Calu3 (cell line): ENCODE measurements around the gene MUC2. TPM values are rescaled to one million over a fixed set of nuclear protein-coding genes. Genes with fewer than 3 reads are reported as not detected.
A peak's percentile ranks its signal among the peaks of the same experiment; 100 is the strongest.

Source experiments
- BruUV-seq: library from RNA; stranded (reverse); fragments of 400-500 nt; replicated peaks from 2 replicates; lab custom pipeline; 2021; lab: Mats Ljungman, UMichigan
- CTCF ChIA-PET: fragments of 300-600 bp; sonication (Branson Sonifier 250); formaldehyde crosslinking; loops from one replicate; lab custom pipeline; 2022; ENCODE audit warnings: antibody characterized with exemption; lab: Charles Lee
- DNase-seq: peaks from one replicate; pipeline ENCODE4 v3.0.0; 2022
- H3K27ac Mint-ChIP-seq: one replicate; pipeline ENCODE4 v1.8.0; 2022; ENCODE audit warnings: mixed read lengths; ENCODE audit not compliant: unreplicated experiment
- H3K27me3 Mint-ChIP-seq: one replicate; pipeline ENCODE4 v1.8.0; 2022; ENCODE audit warnings: mixed read lengths; ENCODE audit not compliant: unreplicated experiment
- H3K36me3 Mint-ChIP-seq: one replicate; pipeline ENCODE4 v1.8.0; 2022; ENCODE audit warnings: mild to moderate bottlenecking, moderate library complexity, mixed read lengths; ENCODE audit not compliant: insufficient read depth, unreplicated experiment
- H3K4me1 Mint-ChIP-seq: one replicate; pipeline ENCODE4 v1.8.0; 2022; ENCODE audit warnings: mild to moderate bottlenecking, low read depth, mixed read lengths; ENCODE audit not compliant: unreplicated experiment
- H3K4me3 Mint-ChIP-seq: one replicate; pipeline ENCODE4 v1.8.0; 2022; ENCODE audit warnings: mild to moderate bottlenecking, low read depth, moderate library complexity, mixed read lengths; ENCODE audit not compliant: unreplicated experiment
- H3K9me3 Mint-ChIP-seq: one replicate; pipeline ENCODE4 v1.8.0; 2022; ENCODE audit warnings: low read depth, mixed read lengths; ENCODE audit not compliant: unreplicated experiment
- intact Hi-C: fragments of 100-400 bp; cut with micrococcal nuclease; formaldehyde crosslinking; loops from one replicate; pipeline ENCODE4 v1.10.0; 2022; ENCODE audit not compliant: unreplicated experiment
- total RNA-seq: library from RNA; stranded (reverse); gene quantifications from 2 replicates; pipeline ENCODE4 v1.2.3, GENCODE V29; 2022
- TF ChIP-seq, protein P1 (sequence below): fragments of 200-600 bp; IDR thresholded peaks from one replicate; pipeline ENCODE4 v1.8.0; 2022; ENCODE audit warnings: antibody characterized with exemption; ENCODE audit not compliant: unreplicated experiment

The MUC2 gene
- total RNA-seq, 1 experiment from 2014 or later: not detected

GRCh38 chr11:1037506-1038055 lies 37.1 kb upstream of the MUC2 start:
- Mint-ChIP-seq H3K27ac (no peak overlapping the region), H3K4me1 (peaks cover 16% of the 10 kb centered on the region), H3K27me3 (no peaks in the 10 kb centered on the region), H3K36me3 (peaks cover 24% of the 10 kb centered on the region), H3K4me3 (no peak overlapping the region), H3K9me3 (no peaks in the 10 kb centered on the region)
- TF ChIP-seq, protein P1, sequence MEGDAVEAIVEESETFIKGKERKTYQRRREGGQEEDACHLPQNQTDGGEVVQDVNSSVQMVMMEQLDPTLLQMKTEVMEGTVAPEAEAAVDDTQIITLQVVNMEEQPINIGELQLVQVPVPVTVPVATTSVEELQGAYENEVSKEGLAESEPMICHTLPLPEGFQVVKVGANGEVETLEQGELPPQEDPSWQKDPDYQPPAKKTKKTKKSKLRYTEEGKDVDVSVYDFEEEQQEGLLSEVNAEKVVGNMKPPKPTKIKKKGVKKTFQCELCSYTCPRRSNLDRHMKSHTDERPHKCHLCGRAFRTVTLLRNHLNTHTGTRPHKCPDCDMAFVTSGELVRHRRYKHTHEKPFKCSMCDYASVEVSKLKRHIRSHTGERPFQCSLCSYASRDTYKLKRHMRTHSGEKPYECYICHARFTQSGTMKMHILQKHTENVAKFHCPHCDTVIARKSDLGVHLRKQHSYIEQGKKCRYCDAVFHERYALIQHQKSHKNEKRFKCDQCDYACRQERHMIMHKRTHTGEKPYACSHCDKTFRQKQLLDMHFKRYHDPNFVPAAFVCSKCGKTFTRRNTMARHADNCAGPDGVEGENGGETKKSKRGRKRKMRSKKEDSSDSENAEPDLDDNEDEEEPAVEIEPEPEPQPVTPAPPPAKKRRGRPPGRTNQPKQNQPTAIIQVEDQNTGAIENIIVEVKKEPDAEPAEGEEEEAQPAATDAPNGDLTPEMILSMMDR: no peak
- intact Hi-C loops: no loop called here
- no peak for DNase-seq
- CTCF ChIA-PET: interaction anchor here (1.1 kb wide), 1 partner anchor 85 kb away, joined by 4 read pairs; no protein-coding TSS in a partner anchor
- BruUV-seq: no TSS peak

- H3K36me3 Mint-ChIP-seq: peaks cover 22% of the 10 kb centered on the region
- H3K9me3 Mint-ChIP-seq: no peaks in the 10 kb centered on the region
- no TSS peak for BruUV-seq
- no peak overlapping the region for H3K4me3 Mint-ChIP-seq
- no peaks in the 10 kb centered on the region for H3K27me3 Mint-ChIP-seq
- CTCF ChIA-PET: interaction anchor here (1.1 kb wide), 1 partner anchor 86 kb away, joined by 4 read pairs; no protein-coding TSS in a partner anchor
- TF ChIP-seq, protein P1: no peak
- no peak for DNase-seq
- intact Hi-C loops: no loop called here
- H3K27ac Mint-ChIP-seq: no peak overlapping the region
- peaks cover 16% of the 10 kb centered on the region for H3K4me1 Mint-ChIP-seq
These were observed 36.3 kb upstream of the MUC2 start for GRCh38 chr11:1038361-1038760.

DNA sequence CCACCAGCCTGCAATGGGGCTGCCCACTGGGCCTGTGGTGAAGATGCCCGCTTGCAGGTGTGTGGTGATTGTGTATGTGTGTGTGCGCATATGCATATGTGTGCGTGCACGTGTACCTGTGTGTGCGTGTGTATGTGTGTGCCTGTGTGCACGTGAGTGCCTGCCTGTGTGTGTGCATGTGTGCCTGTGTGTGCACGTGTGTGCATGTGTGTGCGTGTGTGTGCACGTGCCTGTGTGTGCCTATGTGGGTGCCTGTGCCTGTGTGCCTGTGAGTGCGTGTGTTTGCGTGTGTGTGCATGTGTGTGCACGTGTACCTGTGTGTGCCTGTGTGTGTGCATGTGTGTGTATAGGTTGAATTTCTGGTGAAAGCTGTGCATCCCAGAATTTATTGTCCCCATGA lies 35.8 kb upstream of the MUC2 start:
- Mint-ChIP-seq H3K4me3 (no peak overlapping the region), H3K27ac (no peak overlapping the region), H3K27me3 (peaks cover 5% of the 10 kb centered on the region), H3K4me1 (peaks cover 16% of the 10 kb centered on the region), H3K36me3 (peaks cover 18% of the 10 kb centered on the region), H3K9me3 (no peaks in the 10 kb centered on the region)
- no peak for DNase-seq
- intact Hi-C loops: no loop called here
- CTCF ChIA-PET: interaction anchor here (1.1 to 1.6 kb wide), 2 partner anchors 12 to 87 kb away, joined by 3 to 4 read pairs; no protein-coding TSS in a partner anchor
- TF ChIP-seq, protein P1: no peak
- no TSS peak for BruUV-seq

DNA sequence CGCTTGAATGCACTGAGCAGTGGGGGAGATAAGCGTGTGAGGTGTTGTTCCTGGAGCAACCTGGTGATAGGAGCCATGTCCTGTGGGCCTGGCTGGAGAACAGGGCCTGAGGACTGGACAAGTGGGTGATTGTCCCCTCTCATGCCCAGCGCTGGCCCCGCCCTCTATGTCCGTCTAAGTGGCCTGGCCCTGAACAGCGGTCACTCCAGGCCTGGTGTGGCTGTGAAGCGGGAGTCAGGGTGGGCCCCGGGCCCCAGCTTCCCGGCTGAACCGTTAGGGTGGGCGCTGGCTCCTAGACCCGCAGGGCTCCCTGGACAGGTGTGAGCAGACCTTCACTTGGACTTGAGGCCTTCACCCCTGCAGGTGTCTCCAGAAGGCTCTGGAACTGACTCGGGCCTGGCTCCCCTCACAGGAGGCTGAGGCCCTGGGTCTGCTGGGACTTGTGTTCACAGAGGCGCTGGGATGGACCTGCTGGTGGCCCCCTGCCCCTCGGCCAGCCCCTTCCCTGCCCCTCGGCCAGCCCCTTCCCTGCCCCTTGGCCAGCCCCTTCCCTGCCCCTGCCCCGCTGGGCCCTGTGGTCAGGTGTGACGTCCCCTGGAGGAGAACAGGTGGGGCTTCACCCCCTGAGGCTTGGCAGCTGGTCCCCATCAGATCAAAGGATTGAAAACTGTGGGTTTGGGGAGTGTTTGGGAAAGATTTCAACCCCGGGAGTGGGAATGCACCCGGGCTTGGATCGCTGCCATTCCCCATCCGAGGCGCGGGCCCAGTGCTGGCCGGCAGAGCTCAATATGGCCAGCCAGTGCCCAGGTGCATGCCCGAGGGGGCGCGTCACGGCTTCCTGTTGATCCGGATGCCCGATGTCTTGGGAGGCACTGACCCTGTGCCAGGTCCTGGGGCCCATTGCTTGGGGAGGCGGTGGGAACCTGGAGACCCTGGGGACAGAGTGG lies 34.9 kb upstream of the MUC2 start:
- TF ChIP-seq, protein P1: no peak
- peaks cover 18% of the 10 kb centered on the region for H3K36me3 Mint-ChIP-seq
- H3K27me3 Mint-ChIP-seq: peaks cover 13% of the 10 kb centered on the region
- H3K9me3 Mint-ChIP-seq: no peaks in the 10 kb centered on the region
- H3K27ac Mint-ChIP-seq: peak overlapping the region; percentile 71
- DNase-seq: peak; percentile 79
- BruUV-seq: no TSS peak
- intact Hi-C loops: loop anchor here (10.0 kb wide), 1 partner anchor 115 kb away; the partner anchor contains the start of gene AP2A2
- H3K4me3 Mint-ChIP-seq: no peak overlapping the region
- CTCF ChIA-PET: interaction anchor here (1.2 to 1.6 kb wide), 2 partner anchors 12 to 180 kb away, joined by 3 read pairs; no protein-coding TSS in a partner anchor
- peaks cover 16% of the 10 kb centered on the region for H3K4me1 Mint-ChIP-seq
